ENCODE results near the gene BLID. TPM values are rescaled to one million over a fixed set of nuclear protein-coding genes. Genes with fewer than 3 reads are reported as not detected.

Gene BLID
- total and polyA plus RNA-seq, 2 donors from 2014 or later: not detected

DNA sequence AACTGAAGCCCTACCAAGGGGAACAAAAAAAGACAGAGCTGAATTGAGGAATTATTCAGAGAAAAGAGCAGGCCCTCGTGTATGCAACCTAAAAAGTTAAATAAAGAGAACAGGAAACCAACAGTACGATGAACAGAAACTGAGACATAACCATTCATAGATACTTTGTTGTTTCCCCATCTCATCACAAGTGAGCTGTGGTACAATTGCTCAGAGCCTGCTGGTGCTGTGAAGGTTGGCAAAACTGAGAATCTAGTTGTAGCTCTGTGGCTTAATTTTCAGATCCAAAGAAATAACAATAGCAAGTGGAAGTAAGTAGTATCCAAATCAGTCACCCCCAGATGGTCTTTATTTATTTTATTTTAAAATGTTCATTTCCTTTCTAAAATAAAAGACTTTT lies 37.7 kb upstream of the BLID start:
- intact Hi-C loops (cut with DNase I): no loop called here

DNA sequence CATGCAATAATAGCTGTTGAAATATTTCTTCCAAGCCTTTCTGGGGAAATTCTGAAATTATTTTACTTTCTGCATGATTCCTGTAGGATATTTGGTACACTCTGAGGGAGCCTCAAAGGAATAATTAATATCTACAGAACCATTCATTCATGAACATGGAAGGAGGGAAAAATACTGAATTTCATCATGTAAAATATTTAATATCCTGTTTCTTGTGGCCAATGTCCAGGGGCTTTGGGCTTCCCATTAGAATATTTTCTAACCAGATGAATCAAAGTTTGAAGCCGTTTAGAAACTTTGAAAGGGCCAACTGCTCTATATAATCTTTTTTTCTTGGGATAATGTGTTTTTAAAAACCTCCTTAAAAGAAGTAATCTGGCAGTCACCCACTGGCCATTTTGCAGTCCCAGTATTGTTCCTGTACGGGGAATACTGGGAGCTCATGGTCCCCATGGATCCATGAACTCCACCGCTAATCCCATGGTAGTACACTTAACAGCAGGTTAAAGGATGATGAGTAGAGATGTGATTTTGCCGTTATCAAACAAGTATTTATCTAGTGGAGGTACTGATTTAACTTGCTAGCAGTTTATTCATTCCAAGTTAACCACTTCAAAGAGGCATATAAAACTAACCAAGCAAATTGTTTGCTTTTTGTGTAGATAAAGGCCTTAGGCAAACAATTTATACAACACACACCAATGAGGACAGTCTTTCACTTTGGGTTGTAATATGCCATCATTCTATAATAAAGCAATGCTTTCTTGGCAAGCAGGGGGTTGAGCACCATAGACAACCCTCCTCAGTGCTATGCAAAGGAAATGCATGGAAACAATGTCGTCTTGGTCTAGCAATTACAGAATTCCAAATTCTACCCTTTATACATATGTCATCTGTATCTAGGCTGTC lies 34.5 kb upstream of the BLID start:
- no peak for TF ChIP-seq CTCF (IDR thresholded peaks at IDR 0.05; ENCODE audit: borderline replicate concordance, extremely low read depth, insufficient read depth)
- intact Hi-C loops (cut with DNase I): no loop called here
- no peaks in the 10 kb centered on the region for H3K27me3 ChIP-seq (ENCODE audit: control insufficient read depth, insufficient read depth, low read length)
- DNase-seq: no peak
- H3K27ac ChIP-seq (ENCODE audit: low read depth in 2 of 2, low read length in 2 of 2): no peak overlapping the region
- no peaks in the 10 kb centered on the region for H3K36me3 ChIP-seq (ENCODE audit: control insufficient read depth in 2 of 3, insufficient read depth in 3 of 3, low read length in 3 of 3)
- no peaks in the 10 kb centered on the region for H3K4me1 ChIP-seq (ENCODE audit: control insufficient read depth in 2 of 3, insufficient read depth in 2 of 3, low read depth in 1 of 3, low read length in 3 of 3)
- no peak for FAIRE-seq
- no peaks in the 10 kb centered on the region for H3K9me3 ChIP-seq (ENCODE audit: control insufficient read depth in 2 of 3, insufficient read depth in 1 of 3, low read length in 3 of 3)
- H3K9ac ChIP-seq (ENCODE audit: low read length in 3 of 3): no peak overlapping the region
- no peak overlapping the region for H3K4me3 ChIP-seq (ENCODE audit: low read length in 3 of 3)

More for the DNA sequence above, 37.7 kb upstream of the BLID start:
- H3K27me3 ChIP-seq (ENCODE audit: control insufficient read depth, insufficient read depth, low read length): no peaks in the 10 kb centered on the region
- no peaks in the 10 kb centered on the region for H3K36me3 ChIP-seq (ENCODE audit: control insufficient read depth in 2 of 3, insufficient read depth in 3 of 3, low read length in 3 of 3)
- no peak for TF ChIP-seq CTCF (IDR thresholded peaks at IDR 0.05; ENCODE audit: borderline replicate concordance, extremely low read depth, insufficient read depth)
- no peak overlapping the region for H3K27ac ChIP-seq (ENCODE audit: low read depth in 2 of 2, low read length in 2 of 2)
- peaks cover 0 to 2% (median 0%) of the 10 kb centered on the region in 3 donors for H3K4me1 ChIP-seq (ENCODE audit: control insufficient read depth in 2 of 3, insufficient read depth in 2 of 3, low read depth in 1 of 3, low read length in 3 of 3)
- H3K9ac ChIP-seq (ENCODE audit: low read length in 3 of 3): no peak overlapping the region
- no peaks in the 10 kb centered on the region for H3K9me3 ChIP-seq (ENCODE audit: control insufficient read depth in 2 of 3, insufficient read depth in 1 of 3, low read length in 3 of 3)
- DNase-seq (no peak), FAIRE-seq (no peak)
- H3K4me3 ChIP-seq (ENCODE audit: low read length in 3 of 3): no peak overlapping the region

DNA sequence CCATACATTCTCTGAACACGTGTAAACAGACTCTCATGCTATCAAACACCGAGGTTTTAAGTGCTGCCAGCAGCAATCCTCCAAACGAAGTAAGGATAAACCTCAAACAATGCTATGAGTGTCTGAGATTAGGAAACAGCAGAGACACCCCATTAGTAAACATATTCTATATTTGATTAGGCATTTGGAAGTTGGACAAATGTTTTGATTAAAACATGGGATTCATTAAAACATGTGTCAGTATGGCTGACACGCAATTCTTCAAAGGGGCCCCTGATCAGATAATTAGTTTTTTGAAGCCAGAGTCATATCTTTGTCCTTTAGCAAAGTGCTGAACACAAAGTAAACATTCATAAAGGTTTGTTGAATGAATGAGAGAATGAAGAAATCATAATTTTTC lies 33.2 kb upstream of the BLID start:
- no peaks in the 10 kb centered on the region for H3K9me3 ChIP-seq (ENCODE audit: control insufficient read depth in 2 of 3, insufficient read depth in 1 of 3, low read length in 3 of 3)
- H3K4me1 ChIP-seq (ENCODE audit: control insufficient read depth in 2 of 3, insufficient read depth in 2 of 3, low read depth in 1 of 3, low read length in 3 of 3): no peaks in the 10 kb centered on the region
- no peaks in the 10 kb centered on the region for H3K36me3 ChIP-seq (ENCODE audit: control insufficient read depth in 2 of 3, insufficient read depth in 3 of 3, low read length in 3 of 3)
- no peak overlapping the region for H3K4me3 ChIP-seq (ENCODE audit: low read length in 3 of 3)
- H3K27me3 ChIP-seq (ENCODE audit: control insufficient read depth, insufficient read depth, low read length): no peaks in the 10 kb centered on the region
- no peak for TF ChIP-seq CTCF (IDR thresholded peaks at IDR 0.05; ENCODE audit: borderline replicate concordance, extremely low read depth, insufficient read depth)
- no peak for DNase-seq
- intact Hi-C loops (cut with DNase I): no loop called here
- no peak for FAIRE-seq
- no peak overlapping the region for H3K9ac ChIP-seq (ENCODE audit: low read length in 3 of 3)
- H3K27ac ChIP-seq (ENCODE audit: low read depth in 2 of 2, low read length in 2 of 2): no peak overlapping the region

Measured in kidney (tissue), 14 donors.